Ammon's horn (tissue), 1 donor: ENCODE results near the gene IL9.

Source experiments
- DNase-seq: peaks from one replicate; pipeline ENCODE4 v3.0.0-alpha.2; 2016; ENCODE audit warnings: low spot score

Gene IL9

GRCh38 chr5:135895474-135896006 is at the start of gene IL9:
Gene IL9 (minus strand): TSS chr5:135895841. CDS start chr5:135895816, 25 bp downstream.
- no peak for DNase-seq

GRCh38 chr5:135944967-135945560 is 49.4 kb upstream of the IL9 start:
- DNase-seq, result peak; percentile 85

- no peak for DNase-seq
These were observed 48.9 kb upstream of the IL9 start for GRCh38 chr5:135944564-135944963.

- DNase-seq, result no peak
These were observed 46.6 kb upstream of the IL9 start for GRCh38 chr5:135942202-135942771.

GRCh38 chr5:135941711-135942110 is 46.1 kb upstream of the IL9 start:
- DNase-seq, result no peak

GRCh38 chr5:135937245-135937911 is 41.7 kb upstream of the IL9 start:
- no peak for DNase-seq

GRCh38 chr5:135934939-135935338 is 39.3 kb upstream of the IL9 start:
- no peak for DNase-seq

- no peak for DNase-seq
These were observed 35.3 kb upstream of the IL9 start for GRCh38 chr5:135930949-135931295.

- no peak for DNase-seq
These were observed 34.6 kb upstream of the IL9 start for GRCh38 chr5:135930029-135930948.

- no peak for DNase-seq
These were observed 25.7 kb upstream of the IL9 start for GRCh38 chr5:135921388-135921787.

GRCh38 chr5:135920199-135920598 is 24.6 kb upstream of the IL9 start:
- no peak for DNase-seq

GRCh38 chr5:135916638-135917263 is 21.1 kb upstream of the IL9 start:
- no peak for DNase-seq

- no peak for DNase-seq
These were observed 19.9 kb upstream of the IL9 start for GRCh38 chr5:135915466-135916001.

- no peak for DNase-seq
These were observed 18.3 kb upstream of the IL9 start for GRCh38 chr5:135913713-135914626.

GRCh38 chr5:135905144-135905543 is 9.5 kb upstream of the IL9 start:
- DNase-seq, result no peak

GRCh38 chr5:135901633-135902032 is 6.0 kb upstream of the IL9 start:
- DNase-seq, result no peak

- DNase-seq, result no peak
These were observed 4.6 kb upstream of the IL9 start for GRCh38 chr5:135900276-135900675.

- DNase-seq, result no peak
These were observed 3.0 kb upstream of the IL9 start for GRCh38 chr5:135898651-135899050.

- DNase-seq, result no peak
These were observed 852 bp downstream of the IL9 start for GRCh38 chr5:135894789-135895188.

GRCh38 chr5:135894276-135894675 is 1.4 kb downstream of the IL9 start:
- no peak for DNase-seq

GRCh38 chr5:135891791-135892190 is 3.9 kb downstream of the IL9 start:
- peak; percentile 43 for DNase-seq
